Epithelial cell of alveolus of lung (primary cell): ENCODE data around the gene ALAS2. TPM values are rescaled to one million over a fixed set of nuclear protein-coding genes. Genes with fewer than 3 reads are reported as not detected.

Source experiments
- total RNA-seq: library from RNA; depleted of rRNA; stranded (reverse); fragments of >200 nt; gene quantifications from 2 replicates; pipeline ENCODE4 v1.2.1, GENCODE V29; 2015

The ALAS2 gene, protein sequence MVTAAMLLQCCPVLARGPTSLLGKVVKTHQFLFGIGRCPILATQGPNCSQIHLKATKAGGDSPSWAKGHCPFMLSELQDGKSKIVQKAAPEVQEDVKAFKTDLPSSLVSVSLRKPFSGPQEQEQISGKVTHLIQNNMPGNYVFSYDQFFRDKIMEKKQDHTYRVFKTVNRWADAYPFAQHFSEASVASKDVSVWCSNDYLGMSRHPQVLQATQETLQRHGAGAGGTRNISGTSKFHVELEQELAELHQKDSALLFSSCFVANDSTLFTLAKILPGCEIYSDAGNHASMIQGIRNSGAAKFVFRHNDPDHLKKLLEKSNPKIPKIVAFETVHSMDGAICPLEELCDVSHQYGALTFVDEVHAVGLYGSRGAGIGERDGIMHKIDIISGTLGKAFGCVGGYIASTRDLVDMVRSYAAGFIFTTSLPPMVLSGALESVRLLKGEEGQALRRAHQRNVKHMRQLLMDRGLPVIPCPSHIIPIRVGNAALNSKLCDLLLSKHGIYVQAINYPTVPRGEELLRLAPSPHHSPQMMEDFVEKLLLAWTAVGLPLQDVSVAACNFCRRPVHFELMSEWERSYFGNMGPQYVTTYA
- not detected in 2 replicates for total RNA-seq

DNA sequence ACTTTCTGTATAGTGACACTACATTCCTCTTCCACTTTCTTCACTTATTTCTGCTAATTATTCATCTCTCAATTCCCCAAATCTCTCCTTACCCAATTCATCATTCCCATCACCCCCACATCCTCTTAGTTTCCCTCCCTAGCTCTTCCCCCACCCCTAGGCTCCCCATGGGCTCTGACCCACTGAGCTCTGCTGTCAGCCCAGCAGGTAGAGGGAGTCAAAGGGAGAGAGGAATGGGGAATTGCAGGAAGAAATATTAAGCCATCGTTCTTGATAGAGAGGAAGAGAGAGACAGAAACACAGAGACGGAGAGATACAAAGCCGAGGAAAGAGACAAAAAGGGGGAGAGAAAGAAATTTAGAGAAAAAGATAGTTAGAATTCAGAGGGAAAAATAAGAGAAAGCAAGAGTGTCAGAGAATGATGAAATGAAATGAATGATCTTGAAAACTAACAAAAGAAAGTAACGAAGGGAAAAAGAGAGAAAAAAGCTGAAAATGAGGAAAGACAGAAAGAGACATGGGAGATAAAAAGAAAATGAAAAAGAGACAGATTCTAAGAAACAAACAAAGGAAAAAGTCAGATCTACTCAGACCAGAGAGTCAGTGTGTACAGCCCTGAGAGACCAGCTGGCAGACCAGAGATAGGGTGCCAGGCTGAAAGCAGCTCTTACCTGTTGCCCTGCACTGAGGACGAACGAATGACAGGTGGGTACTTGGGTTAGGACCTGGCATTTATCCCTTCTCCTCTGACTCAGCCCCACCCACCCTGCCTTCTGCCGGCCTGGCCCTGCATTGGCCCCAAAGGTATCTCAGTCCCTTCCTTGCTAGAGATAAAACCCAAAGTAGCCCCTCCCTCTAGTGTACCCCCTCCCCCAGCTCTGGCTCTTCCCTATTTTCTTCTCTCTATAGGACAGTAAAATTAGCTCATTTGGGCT is at the start of gene ALAS2:
Gene ALAS2 (minus strand): TSS at position 707 of the 935 bp plus-strand sequence. CDS start 4,977 bp downstream, outside the sequence.

DNA sequence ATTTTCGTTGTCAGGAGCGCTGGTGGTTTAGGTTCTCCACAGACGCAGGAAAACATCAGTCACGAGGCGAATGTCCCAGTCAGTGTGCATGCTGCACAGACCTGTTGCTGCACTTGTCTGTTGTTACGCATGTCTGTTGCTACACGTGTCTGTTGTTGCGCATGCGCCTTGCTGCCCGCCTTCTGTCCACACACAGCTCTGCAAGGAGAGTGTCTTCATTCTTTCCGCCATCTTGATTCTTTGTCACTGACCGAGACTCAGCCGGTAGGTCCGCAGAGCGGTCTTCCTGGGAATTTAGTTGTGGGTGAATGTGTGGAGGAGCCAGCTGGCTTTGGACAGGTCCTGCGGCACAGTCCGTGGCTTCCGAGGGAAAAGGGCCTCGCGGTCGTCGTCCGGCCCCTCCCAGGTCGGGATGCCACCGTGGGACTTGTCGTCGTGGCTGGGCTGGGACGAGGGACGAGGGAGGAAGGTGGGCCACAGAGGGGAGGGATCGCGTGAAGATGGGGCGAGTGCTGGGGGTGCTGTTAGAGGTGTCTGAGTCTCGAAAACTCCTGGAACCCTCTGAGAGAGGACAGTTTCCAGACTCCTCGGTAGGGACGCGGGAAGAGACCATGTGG is 44.2 kb upstream of the ALAS2 start, which contains the start of gene PAGE2B:
Gene PAGE2B (plus strand): TSS at position 180 of the 617 bp plus-strand sequence. CDS start 1,012 bp downstream, outside the sequence.

DNA sequence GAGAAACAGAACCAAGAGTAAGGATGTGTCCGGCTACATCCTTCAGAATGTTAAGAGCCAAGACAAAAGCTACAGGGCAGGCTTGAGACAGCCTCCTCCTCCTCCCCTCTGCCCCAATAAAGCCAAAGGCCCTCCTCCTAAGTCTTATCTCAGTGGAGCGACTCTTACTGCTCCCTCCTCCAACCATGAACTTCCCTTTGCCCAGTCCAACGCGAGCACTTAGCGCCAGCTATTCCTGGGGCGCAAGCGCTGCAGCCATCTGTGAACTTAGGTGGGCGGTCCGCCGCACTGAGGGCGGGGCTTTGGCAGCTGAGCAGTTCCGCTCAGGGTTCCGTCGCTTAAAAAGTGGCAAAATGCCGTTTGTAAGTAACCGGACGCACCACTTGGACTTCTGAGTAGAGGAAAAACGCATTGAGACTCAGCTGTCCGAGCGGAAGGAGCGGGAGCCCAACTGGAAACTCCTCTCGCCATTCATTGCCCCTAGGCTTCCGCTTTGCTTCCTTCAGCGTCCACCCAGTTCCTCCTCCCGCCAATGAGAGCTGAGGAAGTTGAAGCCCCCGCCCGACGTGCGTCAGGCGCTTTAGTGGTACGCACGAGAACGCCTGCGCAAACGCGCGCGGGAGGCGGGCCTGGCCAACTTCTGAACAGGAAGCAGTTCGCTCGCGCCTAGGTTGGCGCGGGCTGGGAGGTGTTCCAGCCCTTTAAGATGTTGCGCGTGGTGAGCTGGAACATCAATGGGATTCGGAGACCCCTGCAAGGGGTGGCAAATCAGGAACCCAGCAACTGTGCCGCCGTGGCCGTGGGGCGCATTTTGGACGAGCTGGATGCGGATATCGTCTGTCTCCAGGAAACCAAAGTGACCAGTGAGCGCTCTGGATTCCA is 30.8 kb downstream of the ALAS2 start, which contains the start of gene APEX2:
Gene APEX2 (plus strand): TSS at position 647 of the 882 bp plus-strand sequence. CDS start 60 bp downstream, at position 707.

DNA sequence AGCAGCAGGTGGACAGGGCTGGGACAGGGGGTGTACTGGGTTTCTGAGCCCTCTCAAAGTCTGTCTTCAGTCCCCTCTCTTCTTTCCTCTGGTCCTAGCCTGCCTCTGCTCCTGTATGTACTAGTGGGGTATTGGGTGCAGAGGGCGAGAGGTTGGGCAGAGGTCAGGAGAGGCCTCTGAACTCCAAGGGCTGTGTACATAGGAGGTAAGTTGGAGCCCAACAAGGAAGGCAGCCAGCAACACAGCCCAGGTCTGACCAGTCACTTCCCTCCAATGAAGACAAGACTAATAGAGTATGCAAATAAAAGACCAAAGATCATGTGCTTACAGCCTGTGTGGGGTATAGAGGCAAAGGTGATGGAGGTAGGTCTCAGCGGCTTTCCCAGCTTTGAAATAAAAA is 36.7 kb downstream of the ALAS2 start, which contains the start of gene PFKFB1:
Gene PFKFB1 (minus strand): TSS at position 90 of the 400 bp plus-strand sequence. CDS start 181 bp downstream, outside the sequence.

Other genes with a start within 250 kb of the ALAS2 start
- gene ITIH6, start 232.7 kb downstream of the ALAS2 start, total RNA-seq = not detected in 2 replicates
- 283 and 293 TPM in 2 replicates for gene MAGED2, start 223.2 kb downstream of the ALAS2 start, total RNA-seq
- gene TRO, start 110.2 kb downstream of the ALAS2 start, total RNA-seq = 14.2 and 37.3 TPM in 2 replicates
- gene PFKFB1, start 36.8 kb downstream of the ALAS2 start, total RNA-seq = under 0.01 TPM in 1 of 2 replicates, not detected in the other
- 15.3 and 20.2 TPM in 2 replicates for gene APEX2, start 30.6 kb downstream of the ALAS2 start, total RNA-seq
- not detected in 2 replicates for gene PAGE2B, start 44.1 kb upstream of the ALAS2 start, total RNA-seq
- not detected in 2 replicates for gene PAGE2, start 58.0 kb upstream of the ALAS2 start, total RNA-seq
- not detected in 2 replicates for gene PAGE5, start 189.4 kb upstream of the ALAS2 start, total RNA-seq
- gene PAGE3, start 233.9 kb upstream of the ALAS2 start, total RNA-seq = not detected in 2 replicates